ENCODE measurements around the gene SAMD11.

Gene SAMD11

GRCh38 chr1:901108-901859, 22.4 kb upstream of the SAMD11 start:
- DNase-seq: no peak
- no peaks in the 10 kb centered on the region for H3F3A ChIP-seq (ENCODE audit: insufficient read depth, low read length)
- TF ChIP-seq EZH2phosphoT487 (IDR thresholded peaks at IDR 0.05; ENCODE audit: low read length): no peak
- H3K27me3 ChIP-seq (replicated peaks; ENCODE audit: insufficient read depth, low read length): peaks cover 88% of the 10 kb centered on the region
- no peak overlapping the region for H3K4me3 ChIP-seq (ENCODE audit: low read length)
- H3K4me1 ChIP-seq (ENCODE audit: low read length): no peaks in the 10 kb centered on the region
- no peak overlapping the region for H3K4me2 ChIP-seq (ENCODE audit: low read depth, low read length)
- H3K79me2 ChIP-seq (ENCODE audit: low read length): no peaks in the 10 kb centered on the region
- H2AFZ ChIP-seq (ENCODE audit: low read length): no peak overlapping the region
- no peaks in the 10 kb centered on the region for H3K9me2 ChIP-seq (replicated peaks; ENCODE audit: insufficient read depth, low read length)
- H3K9ac ChIP-seq (ENCODE audit: low read length): no peak overlapping the region
- no peak overlapping the region for H3K27ac ChIP-seq (ENCODE audit: low read length)
- H3K36me3 ChIP-seq (replicated peaks; ENCODE audit: insufficient read depth, low read length): no peaks in the 10 kb centered on the region
- H4K20me1 ChIP-seq (ENCODE audit: insufficient read depth, low read length): no peaks in the 10 kb centered on the region
- H3K9me3 ChIP-seq (replicated peaks; ENCODE audit: insufficient read depth, low read length): no peaks in the 10 kb centered on the region

DNA sequence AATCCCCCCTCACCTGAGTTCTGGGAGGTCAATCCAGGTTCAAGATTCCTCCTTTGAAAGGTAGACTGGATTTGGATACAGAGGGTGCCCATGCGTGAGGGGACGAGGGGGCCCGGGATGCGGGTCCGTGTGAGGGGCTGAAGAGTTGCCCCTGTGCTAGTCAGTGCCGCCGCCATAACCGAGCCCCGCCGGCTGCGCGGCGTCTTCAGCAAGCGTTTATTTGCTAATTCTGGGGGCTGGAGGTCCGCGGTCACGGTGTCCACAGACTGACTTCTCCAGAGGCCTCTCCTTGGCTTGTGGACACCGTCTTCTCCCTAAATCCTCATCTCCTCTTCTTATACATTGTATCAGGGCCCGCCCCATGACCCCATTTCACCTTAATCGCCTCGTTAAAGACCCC, 20.9 kb upstream of the SAMD11 start:
- Histone ChIP-seq H3F3A (ENCODE audit: insufficient read depth, low read length) (no peaks in the 10 kb centered on the region), H2AFZ (ENCODE audit: low read length) (no peak overlapping the region), H3K4me1 (ENCODE audit: low read length) (no peaks in the 10 kb centered on the region), H3K9ac (ENCODE audit: low read length) (no peak overlapping the region), H3K27ac (ENCODE audit: low read length) (no peak overlapping the region), H3K4me3 (ENCODE audit: low read length) (no peak overlapping the region), H3K4me2 (ENCODE audit: low read depth, low read length) (no peak overlapping the region), H3K9me3 (replicated peaks; ENCODE audit: insufficient read depth, low read length) (no peaks in the 10 kb centered on the region), H3K36me3 (replicated peaks; ENCODE audit: insufficient read depth, low read length) (no peaks in the 10 kb centered on the region), H4K20me1 (ENCODE audit: insufficient read depth, low read length) (no peaks in the 10 kb centered on the region), H3K27me3 (replicated peaks; ENCODE audit: insufficient read depth, low read length) (peaks cover 89% of the 10 kb centered on the region), H3K9me2 (replicated peaks; ENCODE audit: insufficient read depth, low read length) (no peaks in the 10 kb centered on the region), H3K79me2 (ENCODE audit: low read length) (no peaks in the 10 kb centered on the region)
- no peak for TF ChIP-seq EZH2 (optimal IDR thresholded peaks at IDR 0.05; ENCODE audit: low read depth, low read length)
- TF ChIP-seq CTCF (IDR thresholded peaks at IDR 0.05; ENCODE audit: low read length): no peak
- TF ChIP-seq EZH2phosphoT487 (IDR thresholded peaks at IDR 0.05; ENCODE audit: low read length): no peak
- DNase-seq: no peak

GRCh38 chr1:903305-903704, 20.4 kb upstream of the SAMD11 start:
- Histone ChIP-seq H3K4me1 (ENCODE audit: low read length) (no peaks in the 10 kb centered on the region), H3K27me3 (replicated peaks; ENCODE audit: insufficient read depth, low read length) (peaks cover 89% of the 10 kb centered on the region), H2AFZ (ENCODE audit: low read length) (no peak overlapping the region), H3K4me3 (ENCODE audit: low read length) (no peak overlapping the region), H3F3A (ENCODE audit: insufficient read depth, low read length) (no peaks in the 10 kb centered on the region), H3K79me2 (ENCODE audit: low read length) (no peaks in the 10 kb centered on the region), H3K36me3 (replicated peaks; ENCODE audit: insufficient read depth, low read length) (no peaks in the 10 kb centered on the region), H3K9me2 (replicated peaks; ENCODE audit: insufficient read depth, low read length) (no peaks in the 10 kb centered on the region), H3K27ac (ENCODE audit: low read length) (no peak overlapping the region), H4K20me1 (ENCODE audit: insufficient read depth, low read length) (no peaks in the 10 kb centered on the region), H3K4me2 (ENCODE audit: low read depth, low read length) (no peak overlapping the region), H3K9me3 (replicated peaks; ENCODE audit: insufficient read depth, low read length) (no peaks in the 10 kb centered on the region), H3K9ac (ENCODE audit: low read length) (no peak overlapping the region)
- TF ChIP-seq EZH2 (optimal IDR thresholded peaks at IDR 0.05; ENCODE audit: low read depth, low read length) (no peak), CTCF (IDR thresholded peaks at IDR 0.05; ENCODE audit: low read length) (no peak), EZH2phosphoT487 (IDR thresholded peaks at IDR 0.05; ENCODE audit: low read length) (no peak)
- no peak for DNase-seq

GRCh38 chr1:903721-904271, 19.9 kb upstream of the SAMD11 start:
- Histone ChIP-seq H3K9me3 (replicated peaks; ENCODE audit: insufficient read depth, low read length) (no peaks in the 10 kb centered on the region), H3K4me2 (ENCODE audit: low read depth, low read length) (no peak overlapping the region), H3F3A (ENCODE audit: insufficient read depth, low read length) (no peaks in the 10 kb centered on the region), H3K36me3 (replicated peaks; ENCODE audit: insufficient read depth, low read length) (no peaks in the 10 kb centered on the region), H3K79me2 (ENCODE audit: low read length) (no peaks in the 10 kb centered on the region), H4K20me1 (ENCODE audit: insufficient read depth, low read length) (no peaks in the 10 kb centered on the region), H2AFZ (ENCODE audit: low read length) (no peak overlapping the region), H3K4me3 (ENCODE audit: low read length) (no peak overlapping the region), H3K9ac (ENCODE audit: low read length) (no peak overlapping the region), H3K27ac (ENCODE audit: low read length) (no peak overlapping the region), H3K9me2 (replicated peaks; ENCODE audit: insufficient read depth, low read length) (no peaks in the 10 kb centered on the region), H3K27me3 (replicated peaks; ENCODE audit: insufficient read depth, low read length) (peaks cover 84% of the 10 kb centered on the region), H3K4me1 (ENCODE audit: low read length) (no peaks in the 10 kb centered on the region)
- DNase-seq: no peak
- TF ChIP-seq EZH2phosphoT487 (IDR thresholded peaks at IDR 0.05; ENCODE audit: low read length) (no peak), EZH2 (optimal IDR thresholded peaks at IDR 0.05; ENCODE audit: low read depth, low read length) (no peak), CTCF (IDR thresholded peaks at IDR 0.05; ENCODE audit: low read length) (no peak)
